Activated naive CD8-positive, alpha-beta T cell treated with anti-CD3 and anti-CD28 coated beads, Interleukin-2, amount 10 ng/mL, durations not matched to agents 7 days and 5 days (primary cell): ENCODE data around the gene SPDYE4. TPM values are rescaled to one million over a fixed set of nuclear protein-coding genes. Genes with fewer than 3 reads are reported as not detected.
"Not testable (repeated sequence)": the region's sequence is repeated elsewhere in the genome, so short reads cannot be mapped to it uniquely, and the experiment has no call there.

ENCODE experiments used
- ATAC-seq: fragments of 150-1000 bp; cut with Tn5 transposase; one replicate; pipeline ENCODE4 v1.10.0; 2021; ENCODE audit warnings: low read depth, moderate library complexity
- POLR2A ChIA-PET: fragments of 350-600 bp; sonication (Branson Sonifier 250); formaldehyde crosslinking; loops from one replicate; lab custom pipeline; 2021; ENCODE audit warnings: antibody characterized with exemption; lab: Charles Lee
- DNase-seq: peaks from one replicate; pipeline ENCODE4 v3.0.0; 2021
- H3K27ac Mint-ChIP-seq: one replicate; pipeline ENCODE4 v1.8.0; 2022; ENCODE audit warnings: mild to moderate bottlenecking, mixed read lengths
- H3K27me3 Mint-ChIP-seq: one replicate; pipeline ENCODE4 v1.8.0; 2022; ENCODE audit warnings: mild to moderate bottlenecking, moderate library complexity, mixed read lengths
- H3K36me3 Mint-ChIP-seq: one replicate; pipeline ENCODE4 v1.8.0; 2021; ENCODE audit warnings: mild to moderate bottlenecking, mixed read lengths
- H3K4me1 Mint-ChIP-seq: one replicate; pipeline ENCODE4 v1.8.0; 2021; ENCODE audit warnings: mixed read lengths
- H3K4me3 Mint-ChIP-seq: one replicate; pipeline ENCODE4 v1.8.0; 2022; ENCODE audit warnings: mild to moderate bottlenecking, moderate library complexity, mixed read lengths
- H3K9me3 Mint-ChIP-seq: one replicate; pipeline ENCODE4 v1.8.0; 2021; ENCODE audit warnings: mixed read lengths
- total RNA-seq, 2 experiments: library from RNA; stranded (reverse); gene quantifications; one replicate each; pipeline ENCODE4 v1.2.3, GENCODE V29; 2021

The SPDYE4 gene
- not detected for total RNA-seq

- no peak for DNase-seq
- POLR2A ChIA-PET: no interaction called here
- H3K27me3 Mint-ChIP-seq: peaks cover 27% of the 10 kb centered on the region
- ATAC-seq: no peak
- no peaks in the 10 kb centered on the region for H3K4me1 Mint-ChIP-seq
- no peaks in the 10 kb centered on the region for H3K36me3 Mint-ChIP-seq
- no peaks in the 10 kb centered on the region for H3K9me3 Mint-ChIP-seq
- H3K27ac Mint-ChIP-seq: no peak within 1 kb of the TSS
- H3K4me3 Mint-ChIP-seq: no peak within 1 kb of the TSS
These were observed at the start of gene SPDYE4 for GRCh38 chr17:8758137-8758596. Gene SPDYE4, minus strand, starts transcription at chr17:8758546. Its CDS starts 164 bp downstream, at chr17:8758382.

- DNase-seq: no peak
- peaks cover 15% of the 10 kb centered on the region for H3K9me3 Mint-ChIP-seq
- POLR2A ChIA-PET: no interaction called here
- peaks cover 57% of the 10 kb centered on the region for H3K36me3 Mint-ChIP-seq
- ATAC-seq: no peak
- H3K27me3 Mint-ChIP-seq: no peaks in the 10 kb centered on the region
- no peak overlapping the region for H3K27ac Mint-ChIP-seq
- peaks cover 16% of the 10 kb centered on the region for H3K4me1 Mint-ChIP-seq
- no peak overlapping the region for H3K4me3 Mint-ChIP-seq
These were observed 48.7 kb upstream of the SPDYE4 start for GRCh38 chr17:8806926-8807550.

- H3K9me3 Mint-ChIP-seq: peaks cover 10% of the 10 kb centered on the region
- H3K27me3 Mint-ChIP-seq: no peaks in the 10 kb centered on the region
- H3K27ac Mint-ChIP-seq: no peak overlapping the region
- H3K36me3 Mint-ChIP-seq: peaks cover 51% of the 10 kb centered on the region
- no peak overlapping the region for H3K4me3 Mint-ChIP-seq
- DNase-seq: no peak
- no peak for ATAC-seq
- H3K4me1 Mint-ChIP-seq: peaks cover 16% of the 10 kb centered on the region
- POLR2A ChIA-PET: interaction anchor here (0.6 kb wide), 1 partner anchor 300 kb away, joined by 4 read pairs; no protein-coding TSS in a partner anchor
These were observed 48.0 kb upstream of the SPDYE4 start for GRCh38 chr17:8806253-8806925.

GRCh38 chr17:8805396-8805795, 47.0 kb upstream of the SPDYE4 start:
- Mint-ChIP-seq H3K36me3 (peaks cover 42% of the 10 kb centered on the region), H3K4me1 (peaks cover 16% of the 10 kb centered on the region)
- POLR2A ChIA-PET: interaction anchor here (0.7 kb wide), 1 partner anchor 56 kb away, joined by 3 read pairs; no protein-coding TSS in a partner anchor
- H3K4me3 Mint-ChIP-seq, ATAC-seq, H3K27me3 Mint-ChIP-seq, DNase-seq, H3K9me3 Mint-ChIP-seq, H3K27ac Mint-ChIP-seq: not testable (repeated sequence)

- Mint-ChIP-seq H3K9me3 (peaks cover 3% of the 10 kb centered on the region), H3K27ac (no peak overlapping the region), H3K4me1 (peaks cover 16% of the 10 kb centered on the region), H3K4me3 (no peak overlapping the region), H3K36me3 (peaks cover 27% of the 10 kb centered on the region), H3K27me3 (no peaks in the 10 kb centered on the region)
- DNase-seq (no peak), ATAC-seq (no peak)
- POLR2A ChIA-PET: no interaction called here
These were observed 45.4 kb upstream of the SPDYE4 start for GRCh38 chr17:8803531-8804420.

GRCh38 chr17:8801135-8801840, 42.9 kb upstream of the SPDYE4 start:
- H3K27me3 Mint-ChIP-seq: peaks cover 1% of the 10 kb centered on the region
- H3K4me3 Mint-ChIP-seq: no peak overlapping the region
- peaks cover 10% of the 10 kb centered on the region for H3K36me3 Mint-ChIP-seq
- peaks cover 10% of the 10 kb centered on the region for H3K4me1 Mint-ChIP-seq
- no peak for DNase-seq
- no peak overlapping the region for H3K27ac Mint-ChIP-seq
- H3K9me3 Mint-ChIP-seq: no peaks in the 10 kb centered on the region
- POLR2A ChIA-PET: no interaction called here
- ATAC-seq: no peak

- no peak for ATAC-seq
- POLR2A ChIA-PET: no interaction called here
- no peak overlapping the region for H3K27ac Mint-ChIP-seq
- H3K4me1 Mint-ChIP-seq: peaks cover 6% of the 10 kb centered on the region
- no peak for DNase-seq
- H3K36me3 Mint-ChIP-seq: peaks cover 10% of the 10 kb centered on the region
- no peaks in the 10 kb centered on the region for H3K9me3 Mint-ChIP-seq
- H3K27me3 Mint-ChIP-seq: peaks cover 1% of the 10 kb centered on the region
- H3K4me3 Mint-ChIP-seq: no peak overlapping the region
These were observed 42.3 kb upstream of the SPDYE4 start for GRCh38 chr17:8800656-8801055.

- Mint-ChIP-seq H3K27me3 (peaks cover 1% of the 10 kb centered on the region), H3K9me3 (no peaks in the 10 kb centered on the region), H3K36me3 (peaks cover 10% of the 10 kb centered on the region), H3K4me1 (peaks cover 5% of the 10 kb centered on the region), H3K27ac (no peak overlapping the region), H3K4me3 (no peak overlapping the region)
- DNase-seq: no peak
- ATAC-seq: no peak
- POLR2A ChIA-PET: interaction anchor here (0.7 to 1.0 kb wide), 2 partner anchors 95 to 838 kb away, joined by 3 to 5 read pairs; no protein-coding TSS in a partner anchor
These were observed 41.3 kb upstream of the SPDYE4 start for GRCh38 chr17:8799570-8800212.

GRCh38 chr17:8798846-8799569, 40.7 kb upstream of the SPDYE4 start, which contains the start of gene MFSD6L:
Gene MFSD6L, minus strand, starts transcription at chr17:8799365. Its CDS starts 245 bp downstream, at chr17:8799120.
- no peak for DNase-seq
- ATAC-seq: no peak
- POLR2A ChIA-PET: interaction anchor here (1.0 kb wide), 1 partner anchor 95 kb away, joined by 3 read pairs; no protein-coding TSS in a partner anchor
- peaks cover 1% of the 10 kb centered on the region for H3K27me3 Mint-ChIP-seq
- H3K36me3 Mint-ChIP-seq: peaks cover 6% of the 10 kb centered on the region
- H3K4me1 Mint-ChIP-seq: peaks cover 6% of the 10 kb centered on the region
- no peak within 1 kb of the TSS for H3K4me3 Mint-ChIP-seq
- no peaks in the 10 kb centered on the region for H3K9me3 Mint-ChIP-seq
- H3K27ac Mint-ChIP-seq: no peak within 1 kb of the TSS

GRCh38 chr17:8798176-8798845, 40.0 kb upstream of the SPDYE4 start:
- H3K27me3 Mint-ChIP-seq: peaks cover 1% of the 10 kb centered on the region
- peaks cover 5% of the 10 kb centered on the region for H3K36me3 Mint-ChIP-seq
- DNase-seq (no peak), ATAC-seq (no peak)
- peaks cover 6% of the 10 kb centered on the region for H3K4me1 Mint-ChIP-seq
- no peak overlapping the region for H3K27ac Mint-ChIP-seq
- no peaks in the 10 kb centered on the region for H3K9me3 Mint-ChIP-seq
- no peak overlapping the region for H3K4me3 Mint-ChIP-seq
- POLR2A ChIA-PET: no interaction called here

- DNase-seq: no peak
- ATAC-seq: no peak
- Mint-ChIP-seq H3K4me3 (no peak overlapping the region), H3K27ac (no peak overlapping the region), H3K27me3 (peaks cover 1% of the 10 kb centered on the region), H3K9me3 (no peaks in the 10 kb centered on the region), H3K36me3 (peaks cover 4% of the 10 kb centered on the region), H3K4me1 (peaks cover 6% of the 10 kb centered on the region)
- POLR2A ChIA-PET: no interaction called here
These were observed 39.4 kb upstream of the SPDYE4 start for GRCh38 chr17:8797621-8798175.
